ENCODE data around the gene GCH1. TPM values are rescaled to one million over a fixed set of nuclear protein-coding genes. Genes with fewer than 3 reads are reported as not detected.

Gene GCH1
- total RNA-seq, 1 donor from 2014 or later = 1.2 TPM

DNA sequence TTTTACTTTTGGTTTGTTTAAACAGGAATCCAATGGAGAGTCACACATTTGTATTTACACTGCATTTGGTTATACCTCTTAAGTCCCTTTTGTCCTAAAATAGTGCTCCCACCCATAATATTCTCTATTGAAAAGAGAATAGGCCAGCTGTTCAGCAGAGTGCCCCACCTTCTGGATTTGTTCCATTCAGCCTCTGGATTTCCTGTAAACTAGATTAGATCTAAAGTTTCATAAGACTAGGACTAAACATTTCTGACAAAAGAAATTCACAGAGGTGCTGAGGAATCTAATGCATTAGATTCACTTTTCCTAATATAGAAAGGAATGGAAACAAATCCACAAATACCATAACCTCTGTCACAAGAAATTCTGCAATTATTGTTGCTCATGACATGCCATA, 38.1 kb downstream of the GCH1 start:
- no peak for DNase-seq

- DNase-seq = no peak
Measured at GRCh38 chr14:54857830-54858269, 44.8 kb downstream of the GCH1 start.

DNA sequence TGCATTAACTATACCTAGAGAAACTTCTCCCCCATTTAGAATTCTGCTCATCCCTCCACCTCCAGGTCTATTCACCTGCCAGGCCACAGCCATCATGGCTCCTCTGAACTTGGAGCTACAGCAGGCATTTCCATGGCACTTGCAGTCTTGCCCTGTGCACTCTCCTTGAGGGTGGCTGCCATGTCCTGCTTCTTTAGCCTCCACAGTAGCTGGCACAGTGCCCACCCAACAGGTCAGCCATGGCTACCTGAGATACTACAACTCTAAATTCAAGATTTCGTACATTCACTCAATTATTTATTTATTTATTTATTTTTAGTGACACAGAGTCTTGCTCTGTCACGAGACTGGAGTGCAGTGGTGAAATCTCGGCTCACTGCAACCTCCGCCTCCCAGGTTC, 46.5 kb downstream of the GCH1 start:
- no peak for DNase-seq

- no peak for DNase-seq
Measured at GRCh38 chr14:54854181-54854580, 48.4 kb downstream of the GCH1 start.

DNA sequence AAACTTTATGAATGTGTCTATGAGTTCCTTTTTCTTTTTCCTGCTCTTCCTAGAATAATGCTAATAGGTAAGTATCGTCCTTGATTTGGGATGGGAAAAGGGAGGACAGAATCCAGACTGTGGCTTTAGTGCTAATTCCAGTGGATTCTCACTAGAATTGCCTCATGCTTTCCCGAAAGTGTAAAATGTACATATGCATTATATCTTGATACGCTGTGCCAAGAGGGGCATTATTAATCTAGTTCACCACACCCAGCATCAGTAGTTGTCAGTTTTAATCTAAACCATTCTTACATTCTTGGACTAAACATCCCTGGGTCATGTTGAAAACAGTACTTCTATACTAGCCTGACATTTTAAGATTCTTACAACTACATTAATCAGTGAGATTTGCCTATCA, 49.3 kb downstream of the GCH1 start:
- no peak for DNase-seq

DNA sequence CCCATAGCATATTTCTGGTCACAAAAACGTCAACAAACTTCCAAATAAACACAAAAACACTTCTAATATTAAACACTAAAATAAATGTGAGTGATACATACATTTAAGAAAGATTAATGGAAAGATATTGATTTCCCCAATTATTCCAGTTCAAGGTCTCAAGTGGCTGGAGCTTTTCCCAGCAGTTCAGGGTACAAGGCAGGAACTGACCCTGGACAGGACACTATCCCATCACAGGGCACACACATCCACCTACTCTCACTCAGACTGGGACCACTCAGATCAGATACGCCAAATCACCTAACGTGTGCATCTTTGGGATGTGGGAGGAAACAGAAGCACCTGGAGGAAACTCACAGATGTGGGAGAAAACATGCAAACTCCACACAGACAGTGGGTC, 50.4 kb downstream of the GCH1 start:
- no peak for DNase-seq

- DNase-seq = no peak
Measured at GRCh38 chr14:54848910-54849309, 53.7 kb downstream of the GCH1 start.

DNA sequence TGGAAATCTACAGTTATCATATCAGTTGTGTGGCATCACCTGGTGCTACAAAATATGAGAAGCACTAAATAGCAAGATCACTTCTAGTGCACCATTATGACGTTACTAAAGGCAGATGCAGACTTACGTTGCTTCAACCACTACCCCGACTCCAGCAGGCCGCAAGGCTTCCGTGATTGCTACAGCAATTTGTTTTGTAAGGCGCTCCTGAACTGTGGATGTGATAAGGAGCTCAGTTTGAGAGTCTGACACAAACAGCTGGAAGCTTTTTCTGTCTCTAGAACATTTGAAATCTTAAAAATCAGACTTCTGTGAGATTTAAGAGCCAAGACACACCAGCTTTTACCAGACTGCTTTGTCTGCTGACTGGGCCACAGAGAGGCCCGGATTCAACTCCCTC, 57.0 kb downstream of the GCH1 start:
- DNase-seq = no peak

GRCh38 chr14:54844479-54844878, 58.1 kb downstream of the GCH1 start:
- DNase-seq = no peak

DNA sequence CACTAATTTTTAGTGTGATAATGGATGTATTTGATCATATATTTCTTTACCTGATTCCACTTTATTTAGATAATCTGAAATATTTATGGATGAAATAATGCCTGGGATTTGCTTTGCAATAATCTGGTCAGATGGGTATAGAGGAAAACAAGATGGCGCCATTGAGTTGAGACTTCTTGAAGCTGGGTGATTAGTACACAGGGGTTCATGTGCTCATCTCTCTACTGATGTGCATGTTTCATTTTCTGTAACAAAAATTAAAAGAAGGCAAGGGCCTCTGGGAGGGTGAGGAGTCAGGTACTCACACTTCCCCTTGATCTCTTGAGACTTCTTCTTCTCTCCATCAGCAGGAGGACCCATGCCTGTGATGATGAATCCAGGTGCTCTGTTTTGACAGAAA, 61.8 kb downstream of the GCH1 start:
- no peak for DNase-seq

DNA sequence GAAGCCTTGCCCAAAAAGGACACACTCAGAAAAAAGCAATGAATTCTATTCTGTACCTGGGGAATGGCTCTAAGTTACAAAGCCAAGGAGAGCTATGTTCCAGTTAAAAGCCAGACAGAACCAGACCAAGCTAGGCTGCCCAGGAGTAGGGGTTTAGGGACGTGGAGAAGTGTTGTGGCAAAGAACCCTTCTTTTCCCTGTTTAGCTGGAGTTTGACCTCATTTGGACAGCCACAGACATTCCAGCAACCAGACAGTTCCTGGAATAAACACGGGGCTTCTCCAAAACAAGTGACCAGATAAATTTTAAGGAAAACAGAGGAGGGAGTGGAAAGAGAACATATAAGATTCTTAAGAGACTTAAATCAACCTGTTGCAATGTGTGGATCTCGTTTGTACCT, 62.3 kb downstream of the GCH1 start:
- no peak for DNase-seq

DNA sequence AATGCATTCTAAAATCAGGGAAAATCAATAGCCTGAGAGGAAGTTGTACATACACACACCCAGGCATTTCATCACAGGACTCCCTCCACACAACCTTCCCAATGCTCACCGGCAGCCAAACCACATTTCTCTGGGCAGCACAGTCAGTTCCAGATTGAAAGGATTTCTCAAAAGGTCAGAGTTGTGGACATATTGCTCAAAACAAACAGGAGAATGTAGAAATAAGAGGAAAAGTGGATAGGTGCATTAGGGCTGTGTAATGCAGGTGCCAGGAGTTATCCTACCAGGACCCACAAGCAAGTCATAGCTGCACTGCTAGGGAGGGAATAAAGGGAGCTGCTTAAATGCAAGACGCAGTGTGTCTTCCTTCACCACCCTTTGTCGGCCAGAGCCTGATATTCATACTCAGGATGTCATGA, 62.9 kb downstream of the GCH1 start:
- no peak for DNase-seq

DNA sequence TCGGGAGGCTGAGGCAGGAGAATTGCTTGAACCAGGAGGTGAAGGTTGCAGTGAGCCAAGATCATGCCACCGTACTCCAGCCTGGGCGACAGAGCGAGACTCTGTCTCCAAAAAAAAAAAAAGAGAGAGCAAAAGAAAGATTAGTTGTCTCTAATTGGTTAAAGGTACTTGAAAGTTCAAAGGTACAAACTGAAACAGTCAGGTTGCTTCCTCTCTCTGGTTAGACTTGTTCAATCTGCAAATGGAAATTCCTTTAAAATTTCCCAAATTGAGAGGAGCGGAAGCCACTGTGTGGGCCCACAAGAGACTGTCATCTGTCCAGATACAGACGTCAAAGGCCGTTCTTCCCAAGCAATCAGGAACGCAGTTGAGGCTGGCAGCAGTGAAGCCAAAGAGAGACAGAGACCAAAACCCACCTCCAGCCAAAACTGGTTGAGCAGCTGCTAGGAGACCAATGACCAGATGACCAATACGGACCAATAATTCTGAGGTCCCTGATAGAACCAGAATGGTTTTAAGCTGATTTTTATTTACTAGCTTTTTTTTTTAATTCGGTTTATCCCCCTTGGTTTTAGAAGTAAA, 63.6 kb downstream of the GCH1 start:
- no peak for DNase-seq

DNA sequence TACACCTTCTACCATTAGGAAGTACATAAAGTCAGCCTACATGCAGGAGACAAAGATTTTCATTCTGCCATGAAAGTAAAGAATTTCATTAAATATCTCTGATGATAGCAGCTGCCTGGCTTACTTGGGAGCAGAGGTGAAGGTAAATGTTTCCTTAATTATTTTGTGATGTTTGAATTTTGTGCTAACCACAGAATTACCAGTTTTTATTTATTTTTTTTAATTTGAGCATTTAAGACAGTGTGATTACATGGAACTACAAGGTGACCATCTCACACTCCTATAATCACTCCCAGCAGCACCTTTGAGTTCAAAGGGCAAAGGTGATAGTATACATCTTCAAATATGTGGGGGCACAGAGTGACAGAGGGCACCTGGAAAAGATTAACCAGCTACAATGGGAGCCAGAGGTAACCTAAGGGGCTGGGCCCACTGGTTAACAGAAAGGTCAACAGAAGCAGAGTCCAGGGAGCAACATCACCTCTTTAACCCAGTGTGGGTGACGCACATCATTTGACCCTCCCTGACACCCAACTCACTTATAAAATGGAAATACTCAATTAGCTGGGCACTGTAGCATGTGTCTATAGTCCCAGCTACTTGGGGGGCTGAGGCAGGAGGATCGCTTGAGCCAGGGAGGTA, 65.0 kb downstream of the GCH1 start:
- DNase-seq = no peak

GRCh38 chr14:54836231-54836630, 66.4 kb downstream of the GCH1 start:
- DNase-seq = no peak

- DNase-seq = no peak
Measured at GRCh38 chr14:54834727-54835126, 67.9 kb downstream of the GCH1 start.

DNA sequence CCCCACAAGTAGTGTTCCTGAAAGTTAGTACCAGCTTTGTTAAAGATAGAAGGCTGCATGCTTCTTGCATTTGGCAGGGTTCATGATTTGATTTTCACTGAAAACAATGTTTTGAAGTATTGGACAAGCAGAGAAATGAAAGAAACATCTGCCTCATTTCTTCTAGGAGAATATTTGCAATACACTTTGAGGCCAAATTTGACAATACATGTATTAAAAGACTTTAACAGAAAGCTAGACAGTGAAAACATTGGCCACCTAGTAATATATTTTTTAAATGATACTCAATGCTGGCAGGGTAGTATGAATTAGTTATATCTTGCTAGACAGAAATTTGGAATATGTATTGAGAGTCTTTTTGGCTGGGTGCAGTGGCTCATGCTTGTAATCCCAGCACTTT, 68.5 kb downstream of the GCH1 start:
- DNase-seq = no peak

DNA sequence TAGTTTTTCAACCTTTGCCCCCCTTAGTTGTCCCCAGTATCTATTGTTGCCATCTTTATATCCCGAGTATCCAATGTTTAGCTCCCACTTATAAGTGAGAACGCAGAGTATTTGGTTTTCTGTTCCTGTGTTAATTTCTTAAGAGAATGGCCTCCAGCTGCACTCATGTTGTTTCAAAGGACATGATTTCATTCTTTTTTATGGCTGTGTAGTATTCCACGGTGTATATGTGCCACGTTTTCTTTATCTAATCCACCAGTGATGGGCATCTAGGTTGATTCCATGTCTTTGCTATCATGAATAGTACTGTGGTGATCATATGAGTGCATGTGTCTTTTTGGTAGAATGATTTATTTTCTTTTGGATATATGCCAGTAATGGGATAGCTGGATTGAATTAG, 72.0 kb downstream of the GCH1 start:
- DNase-seq = no peak

DNA sequence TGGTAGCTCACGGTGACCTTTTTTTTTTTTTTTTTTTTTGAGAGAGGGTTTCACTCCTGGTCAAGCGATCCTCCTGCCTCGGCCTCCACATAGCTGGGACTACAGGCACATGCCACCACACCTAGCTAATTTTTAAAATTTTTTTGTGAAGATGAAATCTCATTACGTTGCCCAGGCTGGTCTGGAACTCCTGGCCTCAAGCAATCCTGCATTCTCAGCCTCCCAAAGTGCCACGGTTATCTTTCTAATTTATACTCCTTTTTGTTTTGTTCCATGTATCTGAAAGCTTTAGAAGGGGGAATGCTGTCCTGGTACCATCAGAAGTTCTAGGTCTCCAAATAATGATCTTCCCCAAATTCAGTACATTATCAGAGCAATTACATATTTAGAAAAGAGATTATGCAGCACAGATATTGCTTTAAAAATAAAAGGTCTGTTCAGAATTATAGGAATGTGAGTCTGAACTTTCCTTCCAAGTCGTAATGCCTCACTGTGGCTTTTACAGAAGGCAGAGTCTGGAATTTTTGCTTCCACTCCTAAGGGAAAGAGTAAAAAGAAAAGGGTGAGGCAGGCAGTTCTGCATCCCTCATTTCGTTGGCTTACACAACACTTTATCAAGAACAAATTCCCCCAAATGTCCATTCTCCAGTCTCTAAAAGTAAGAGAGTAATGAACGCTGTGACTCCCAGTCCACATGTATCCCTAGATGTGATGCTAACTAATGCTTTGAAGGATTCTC, 73.0 kb downstream of the GCH1 start:
- DNase-seq = no peak

- DNase-seq = no peak
Measured at GRCh38 chr14:54828037-54828436, 74.6 kb downstream of the GCH1 start.

DNA sequence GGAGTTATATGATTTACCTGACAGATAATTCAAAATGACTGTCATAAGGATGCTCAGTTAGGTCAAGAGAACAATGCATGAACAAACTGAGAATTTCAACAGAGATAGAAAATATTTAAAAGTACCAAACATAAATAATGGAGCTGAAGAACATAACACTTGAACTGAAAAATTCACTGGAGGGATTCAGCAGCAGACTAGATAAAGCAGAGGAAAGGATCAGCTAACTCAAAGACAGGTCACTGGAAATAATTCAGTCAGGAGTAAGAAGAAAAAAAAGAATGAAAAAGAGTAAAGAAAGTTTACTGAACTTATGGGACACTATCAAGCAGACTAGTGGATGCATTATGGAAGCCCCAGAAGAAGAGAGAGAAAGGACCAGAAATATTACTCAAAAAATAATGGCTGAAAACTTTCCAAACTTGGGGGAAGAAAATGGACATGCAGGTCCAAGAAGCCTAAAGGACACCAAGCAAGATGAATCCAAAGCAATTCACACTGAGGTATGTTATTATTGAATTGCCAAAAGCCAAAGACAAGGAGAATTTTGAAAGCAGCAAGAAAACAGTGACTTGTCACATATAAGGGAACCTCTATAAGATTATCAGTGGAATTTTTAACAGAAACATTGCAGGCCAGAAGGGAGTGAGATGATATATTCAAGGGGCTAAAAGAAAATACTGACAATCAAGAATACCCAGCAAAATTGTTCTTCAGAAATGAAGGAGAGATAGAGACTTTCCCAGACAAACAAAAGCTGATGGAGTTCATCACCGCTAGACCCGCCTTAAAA, 78.7 kb downstream of the GCH1 start:
- DNase-seq = no peak

GRCh38 chr14:54822685-54823084, 79.9 kb downstream of the GCH1 start:
- DNase-seq = no peak

Measured in occipital lobe (tissue), 2 donors.